ENCODE measurements around the gene KSR2.

Gene KSR2

GRCh38 chr12:117538032-117538690, 430.6 kb downstream of the KSR2 start:
- DNase-seq (ENCODE audit: low spot score): no peak

GRCh38 chr12:117533687-117534086, 435.1 kb downstream of the KSR2 start:
- no peak for DNase-seq (ENCODE audit: low spot score)

- no peak for DNase-seq (ENCODE audit: low spot score)
Observed at GRCh38 chr12:117530796-117531195, 438.0 kb downstream of the KSR2 start.

- no peak for DNase-seq (ENCODE audit: low spot score)
Observed at GRCh38 chr12:117528538-117528937, 440.3 kb downstream of the KSR2 start.

- DNase-seq (ENCODE audit: low spot score): no peak
Observed at GRCh38 chr12:117527479-117527855, 441.3 kb downstream of the KSR2 start.

- DNase-seq (ENCODE audit: low spot score): no peak
Observed at GRCh38 chr12:117526757-117527478, 441.9 kb downstream of the KSR2 start.

GRCh38 chr12:117525766-117526165, 443.0 kb downstream of the KSR2 start:
- no peak for DNase-seq (ENCODE audit: low spot score)

GRCh38 chr12:117524806-117525205, 444.0 kb downstream of the KSR2 start:
- no peak for DNase-seq (ENCODE audit: low spot score)

GRCh38 chr12:117523971-117524370, 444.8 kb downstream of the KSR2 start:
- DNase-seq (ENCODE audit: low spot score): no peak

- no peak for DNase-seq (ENCODE audit: low spot score)
Observed at GRCh38 chr12:117522559-117522958, 446.2 kb downstream of the KSR2 start.

GRCh38 chr12:117521867-117522266, 446.9 kb downstream of the KSR2 start:
- DNase-seq (ENCODE audit: low spot score): no peak

GRCh38 chr12:117521346-117521745, 447.4 kb downstream of the KSR2 start:
- no peak for DNase-seq (ENCODE audit: low spot score)

- DNase-seq (ENCODE audit: low spot score): no peak
Observed at GRCh38 chr12:117518594-117519270, 450.1 kb downstream of the KSR2 start.

GRCh38 chr12:117517219-117517739, 451.5 kb downstream of the KSR2 start:
- DNase-seq (ENCODE audit: low spot score): no peak

GRCh38 chr12:117516034-117516433, 452.8 kb downstream of the KSR2 start:
- DNase-seq (ENCODE audit: low spot score): no peak

GRCh38 chr12:117514016-117514415, 454.8 kb downstream of the KSR2 start:
- no peak for DNase-seq (ENCODE audit: low spot score)

GRCh38 chr12:117513353-117513752, 455.4 kb downstream of the KSR2 start:
- no peak for DNase-seq (ENCODE audit: low spot score)

- no peak for DNase-seq (ENCODE audit: low spot score)
Observed at GRCh38 chr12:117508468-117508867, 460.3 kb downstream of the KSR2 start.

GRCh38 chr12:117507548-117507947, 461.2 kb downstream of the KSR2 start:
- DNase-seq (ENCODE audit: low spot score): no peak

GRCh38 chr12:117506333-117506732, 462.5 kb downstream of the KSR2 start:
- no peak for DNase-seq (ENCODE audit: low spot score)

GRCh38 chr12:117502633-117503032, 466.2 kb downstream of the KSR2 start:
- no peak for DNase-seq (ENCODE audit: low spot score)

GRCh38 chr12:117502233-117502632, 466.6 kb downstream of the KSR2 start:
- DNase-seq (ENCODE audit: low spot score): no peak

Data from SK-N-DZ (cell line).